Activated T-cell treated with anti-CD3 and anti-CD28 coated beads for 1 hour (primary cell): ENCODE measurements around the gene COL4A2.
"Not testable (repeated sequence)": the region's sequence is repeated elsewhere in the genome, so short reads cannot be mapped to it uniquely, and the experiment has no call there.

ENCODE experiments used
- DNase-seq: peaks from one replicate; pipeline ENCODE4 v3.0.0-alpha.2; 2020; ENCODE audit warnings: low read depth

COL4A2 gene

GRCh38 chr13:110496281-110496680 is 189.2 kb downstream of the COL4A2 start:
- DNase-seq = no peak

- DNase-seq = no peak
Measured at GRCh38 chr13:110497003-110497402, 189.9 kb downstream of the COL4A2 start.

- not testable (repeated sequence) for DNase-seq
Measured at GRCh38 chr13:110497896-110498295, 190.8 kb downstream of the COL4A2 start.

GRCh38 chr13:110498327-110498726 is 191.2 kb downstream of the COL4A2 start:
- DNase-seq = no peak

- DNase-seq = no peak
Measured at GRCh38 chr13:110498765-110499164, 191.7 kb downstream of the COL4A2 start.

GRCh38 chr13:110499621-110500281 is 192.7 kb downstream of the COL4A2 start:
- no peak for DNase-seq

GRCh38 chr13:110500341-110500740 is 193.3 kb downstream of the COL4A2 start:
- no peak for DNase-seq

- no peak for DNase-seq
Measured at GRCh38 chr13:110501188-110501587, 194.1 kb downstream of the COL4A2 start.

- DNase-seq = no peak
Measured at GRCh38 chr13:110503037-110503901, 196.2 kb downstream of the COL4A2 start.

GRCh38 chr13:110503979-110504499 is 197.0 kb downstream of the COL4A2 start:
- no peak for DNase-seq

- DNase-seq = no peak
Measured at GRCh38 chr13:110505594-110505993, 198.5 kb downstream of the COL4A2 start.

GRCh38 chr13:110506396-110506795 is 199.3 kb downstream of the COL4A2 start:
- no peak for DNase-seq

GRCh38 chr13:110506859-110507566 is 199.9 kb downstream of the COL4A2 start:
- no peak for DNase-seq

- DNase-seq = no peak
Measured at GRCh38 chr13:110507678-110508381, 200.7 kb downstream of the COL4A2 start.

GRCh38 chr13:110509478-110509926 is 202.4 kb downstream of the COL4A2 start:
- DNase-seq = no peak

GRCh38 chr13:110509971-110510786 is 203.1 kb downstream of the COL4A2 start:
- DNase-seq = no peak

GRCh38 chr13:110511509-110512181 is 204.6 kb downstream of the COL4A2 start:
- no peak for DNase-seq

GRCh38 chr13:110512198-110512740 is 205.2 kb downstream of the COL4A2 start:
- no peak for DNase-seq

GRCh38 chr13:110516500-110516899 is 209.4 kb downstream of the COL4A2 start:
- DNase-seq = no peak
